Adrenal gland (tissue), 12 donors: ENCODE measurements around the gene PRSS38. TPM values are rescaled to one million over a fixed set of nuclear protein-coding genes. Genes with fewer than 3 reads are reported as not detected.

Experiments used
- DNase-seq, 7 donors: peaks; one replicate each; pipeline ENCODE4 v3.0.0-alpha.2; 2019 to 2020
- H3K27ac ChIP-seq, 5 donors: fragments of 200-600 bp; sonication (generic) in 4 of 5; 1 replicate in 3 of 5; 2 replicates in 2 of 5; pipeline versions ENCODE4 v1.5.1 to v1.8.0; 2016 to 2020; ENCODE audit warnings: mild to moderate bottlenecking in 1 of 5
- H3K27me3 ChIP-seq: fragments of 200-600 bp; 2 replicates; pipeline ENCODE4 v1.8.0; 2021
- H3K36me3 ChIP-seq, 2 donors: fragments of 200-600 bp; replicated peaks in 1 of 2; 1 replicate in 1 of 2; 2 replicates in 1 of 2; pipeline versions ENCODE4 v1.5.1 to v1.8.0; 2018 to 2022
- H3K4me1 ChIP-seq, 2 donors: fragments of 200-600 bp; replicated peaks in 1 of 2; 1 replicate in 1 of 2; 2 replicates in 1 of 2; pipeline versions ENCODE4 v1.5.1 to v1.8.0; 2018 to 2021
- H3K4me3 ChIP-seq, 4 donors: fragments of 200-600 bp; sonication (generic) in 3 of 4; one replicate each; pipeline ENCODE4 v1.5.1; 2016 to 2018
- H3K9me3 ChIP-seq, 3 donors: fragments of 200-600 bp; sonication (generic) in 1 of 3; replicated peaks in 1 of 3; 1 replicate in 2 of 3; 2 replicates in 1 of 3; pipeline versions ENCODE4 v1.5.1 to v1.8.0; 2016 to 2021
- CTCF ChIP-seq, 6 experiments: fragments of 450-650 bp in 4 of 6; fragments of 200-600 bp in 2 of 6; sonication (generic) in 1 of 6; IDR thresholded peaks; 1 replicate in 5 of 6; 2 replicates in 1 of 6; pipeline versions ENCODE4 v1.5.1 to v1.8.0; 2016 to 2021; ENCODE audit warnings: antibody characterized with exemption in 6 of 6, mild to moderate bottlenecking in 2 of 6, moderate library complexity in 1 of 6
- POLR2A ChIP-seq, 2 donors: fragments of 450-650 bp; IDR thresholded peaks; one replicate each; pipeline ENCODE4 v1.6.1; 2017; ENCODE audit warnings: antibody characterized with exemption in 2 of 2, mild to moderate bottlenecking in 2 of 2, moderate library complexity in 1 of 2
- WGBS, 4 donors: extraction: QIAGEN DNeasy Blood & Tissue Kit in 2 of 4; methylation state at CpG; one replicate each; pipeline versions ENCODE4 v1.1.5 to v1.1.7; 2013 to 2017; 5-methylcytosine and 5-hydroxymethylcytosine counted together
- intact Hi-C, 2 donors: fragments of 100-400 bp; cut with DNase I; formaldehyde crosslinking; loops; one replicate each; pipeline versions ENCODE4 v1.14.1 to v1.15.0; 2022 to 2023
- polyA plus RNA-seq, 3 donors: library from polyadenylated mRNA; stranded (reverse); fragments of 200-250 nt in 2 of 3; fragments of 350-450 nt in 1 of 3; fragmentation: Illumina TruSeq in 1 of 3; extraction: RNeasy Lipid Tissue Mini Kit (QIAGEN cat#74804) in 1 of 3; gene quantifications; one replicate each; pipeline ENCODE4 v1.2.3, GENCODE V29; 2013 to 2014
- total RNA-seq, 9 donors: library from RNA; depleted of rRNA in 4 of 9; stranded (reverse); fragments of >200 nt in 4 of 9; fragments of 120-200 nt in 1 of 9; fragmentation: NEBNext Ultra II Directional in 1 of 9; extraction: Animal tissue kit (Norgen Biotek cat#: 25700) in 1 of 9; gene quantifications; one replicate each; pipeline versions ENCODE4 v1.1.0 to v1.2.4, GENCODE V29; 2013 to 2023
- donor health status: healthy with polysubstance abuse.
- donor health status: Bipolar disorder and iron deficiency.
- donor health status: DM: yes; HTN: yes; CAD: no.
- donor health status: DM: no; HTN: no; CAD: no.
- donor health status: DM: no; HTN: no; CAD: no.
- donor health status: DM: yes; HTN: yes; CAD: no.

PRSS38 gene
- total and polyA plus RNA-seq, 12 donors: not detected

DNA sequence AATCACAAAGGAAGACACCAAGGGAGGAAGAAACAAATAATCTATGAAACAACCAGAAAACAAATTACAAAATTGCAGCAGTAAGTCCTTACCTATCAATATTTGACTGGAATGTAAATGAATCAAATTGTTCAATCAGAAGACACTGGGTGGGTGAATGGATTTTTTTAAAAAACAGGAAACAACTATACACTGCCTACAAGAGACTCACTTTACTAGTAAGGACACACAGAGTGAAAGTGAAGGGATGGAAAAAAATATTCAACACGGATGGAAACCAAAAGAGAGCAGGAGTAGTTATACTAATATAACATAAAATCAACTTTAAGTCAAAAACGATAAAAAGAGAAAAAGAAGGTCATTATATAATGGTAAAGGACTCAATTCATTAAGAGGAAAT, 6.4 kb upstream of the PRSS38 start:
- Histone ChIP-seq H3K9me3 (no peaks in the 10 kb centered on the region), H3K4me3 (no peak overlapping the region), H3K4me1 (no peaks in the 10 kb centered on the region), H3K36me3 (no peaks in the 10 kb centered on the region), H3K27me3 (no peaks in the 10 kb centered on the region), H3K27ac (no peak overlapping the region)
- WGBS, 4 donors: 69 to 81% (median 75%) methylated on average over 2 of the region's 2 CpGs
- TF ChIP-seq CTCF (IDR thresholded peaks at IDR 0.05) (no peak), POLR2A (IDR thresholded peaks at IDR 0.05) (no peak)
- DNase-seq: no peak
- intact Hi-C loops: no loop called here

DNA sequence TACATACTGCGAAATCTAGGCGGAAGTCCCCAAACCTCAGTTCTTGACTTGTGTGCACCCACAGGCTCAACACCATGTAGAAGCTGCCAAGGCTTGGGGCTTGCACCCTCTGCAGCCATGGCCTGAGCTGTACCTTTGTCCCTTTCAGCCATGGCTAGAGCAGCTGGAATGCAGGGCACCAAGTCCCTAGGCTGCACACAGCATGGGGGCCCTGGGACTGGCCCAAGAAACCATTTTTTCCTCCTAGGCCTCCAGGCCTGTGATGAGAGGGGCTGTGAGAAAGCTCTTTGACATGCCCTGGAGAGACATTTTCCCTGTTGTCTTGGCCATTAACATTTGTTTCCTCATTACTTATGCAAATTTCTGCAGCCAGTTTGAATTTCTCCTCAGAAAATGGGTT, 1.5 kb upstream of the PRSS38 start:
- Histone ChIP-seq H3K27ac (no peak overlapping the region), H3K9me3 (no peaks in the 10 kb centered on the region), H3K36me3 (no peaks in the 10 kb centered on the region), H3K27me3 (no peaks in the 10 kb centered on the region), H3K4me3 (no peak overlapping the region), H3K4me1 (no peaks in the 10 kb centered on the region)
- intact Hi-C loops: no loop called here
- TF ChIP-seq CTCF (IDR thresholded peaks at IDR 0.05): no peak
- no peak for TF ChIP-seq POLR2A (IDR thresholded peaks at IDR 0.05)
- DNase-seq: no peak
- WGBS, 4 donors: 93 to 100% (median 100%) methylated on average over 2 of the region's 2 CpGs

DNA sequence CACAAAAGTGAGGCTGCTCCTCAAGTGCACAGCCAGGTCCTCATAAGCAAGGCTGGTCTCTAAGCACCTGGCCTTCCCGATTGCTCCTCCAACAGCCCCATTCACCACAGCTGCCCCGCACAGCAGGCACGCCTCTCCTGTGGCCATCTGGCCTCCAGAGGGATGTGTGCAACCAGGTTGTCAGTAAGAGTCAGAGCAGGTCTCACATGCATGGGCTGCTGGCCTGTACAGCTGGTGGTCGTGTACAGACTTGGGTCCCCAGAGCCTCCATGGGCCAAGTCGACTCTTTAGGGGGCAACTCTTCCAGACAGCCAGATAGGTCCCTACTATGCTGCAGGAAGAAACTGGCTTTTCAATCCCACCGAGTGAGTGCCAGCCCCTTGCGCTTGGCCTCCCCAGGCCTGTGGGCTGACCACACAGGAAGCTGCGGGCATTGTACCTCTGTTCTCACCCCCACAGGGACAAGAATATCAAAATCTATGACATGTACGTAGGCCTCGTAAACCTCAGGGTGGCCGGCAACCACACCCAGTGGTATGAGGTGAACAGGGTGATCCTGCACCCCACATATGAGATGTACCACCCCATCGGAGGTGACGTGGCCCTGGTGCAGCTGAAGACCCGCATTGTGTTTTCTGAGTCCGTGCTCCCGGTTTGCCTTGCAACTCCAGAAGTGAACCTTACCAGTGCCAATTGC, 1.4 kb downstream of the PRSS38 start:
- intact Hi-C loops: no loop called here
- H3K36me3 ChIP-seq: no peaks in the 10 kb centered on the region
- TF ChIP-seq CTCF (IDR thresholded peaks at IDR 0.05) (no peak), POLR2A (IDR thresholded peaks at IDR 0.05) (no peak)

GRCh38 chr1:227823537-227823936, 8.1 kb downstream of the PRSS38 start:
- TF ChIP-seq POLR2A (IDR thresholded peaks at IDR 0.05) (no peak), CTCF (IDR thresholded peaks at IDR 0.05) (no peak)
- 77 to 83% (median 81%) methylated on average over 1 of the region's 1 CpG for WGBS, 4 donors
- Histone ChIP-seq H3K36me3 (no peaks in the 10 kb centered on the region), H3K27ac (no peak overlapping the region), H3K9me3 (no peaks in the 10 kb centered on the region), H3K4me1 (no peaks in the 10 kb centered on the region), H3K4me3 (no peak overlapping the region), H3K27me3 (no peaks in the 10 kb centered on the region)
- DNase-seq: no peak
- intact Hi-C loops: no loop called here

More for the DNA sequence above, 1.4 kb downstream of the PRSS38 start:
- H3K27me3 ChIP-seq: no peaks in the 10 kb centered on the region
- H3K9me3 ChIP-seq: no peaks in the 10 kb centered on the region
- H3K4me3 ChIP-seq: no peak overlapping the region
- no peak for DNase-seq
- H3K27ac ChIP-seq: no peak overlapping the region
- 89 to 100% (median 92%) methylated on average over 5 to 16 of the region's 16 CpGs for WGBS, 4 donors
- no peaks in the 10 kb centered on the region for H3K4me1 ChIP-seq
